Effector memory CD8-positive, alpha-beta T cell (primary cell): Measurements from ENCODE around the gene RIPOR2.
A peak's percentile ranks its signal among the peaks of the same experiment; 100 is the strongest.

Experiments
- ATAC-seq: fragments of 150-1000 bp; cut with Tn5 transposase; replicated peaks from 2 replicates; pipeline ENCODE4 v1.10.0; 2021; ENCODE audit warnings: mild to moderate bottlenecking, moderate library complexity
- DNase-seq, 3 experiments: peaks; one replicate each; pipeline ENCODE4 v3.0.0; 2021
- H3K27ac Mint-ChIP-seq, 2 donors: one replicate each; pipeline ENCODE4 v1.8.0; 2022; ENCODE audit warnings: mild to moderate bottlenecking in 2 of 2, mixed read lengths in 2 of 2, moderate library complexity in 2 of 2
- H3K27me3 Mint-ChIP-seq, 2 donors: one replicate each; pipeline ENCODE4 v1.8.0; 2022; ENCODE audit warnings: mixed read lengths in 2 of 2
- H3K36me3 Mint-ChIP-seq: one replicate; pipeline ENCODE4 v1.8.0; 2022; ENCODE audit warnings: mild to moderate bottlenecking, moderate library complexity, mixed read lengths; ENCODE audit not compliant: insufficient read depth
- H3K4me1 Mint-ChIP-seq, 2 donors: one replicate each; pipeline ENCODE4 v1.8.0; 2022; ENCODE audit warnings: low read depth in 2 of 2, mixed read lengths in 2 of 2
- H3K4me3 Mint-ChIP-seq, 2 donors: one replicate each; pipeline ENCODE4 v1.8.0; 2022; ENCODE audit warnings: mild to moderate bottlenecking in 2 of 2, mixed read lengths in 2 of 2, moderate library complexity in 2 of 2
- H3K9me3 Mint-ChIP-seq, 2 donors: one replicate each; pipeline ENCODE4 v1.8.0; 2022; ENCODE audit warnings: mixed read lengths in 2 of 2
- total RNA-seq, 9 experiments: gene quantifications; one replicate each; lab custom pipeline; 2026; lab: John Stamatoyannopoulos, UW

RIPOR2 gene, protein sequence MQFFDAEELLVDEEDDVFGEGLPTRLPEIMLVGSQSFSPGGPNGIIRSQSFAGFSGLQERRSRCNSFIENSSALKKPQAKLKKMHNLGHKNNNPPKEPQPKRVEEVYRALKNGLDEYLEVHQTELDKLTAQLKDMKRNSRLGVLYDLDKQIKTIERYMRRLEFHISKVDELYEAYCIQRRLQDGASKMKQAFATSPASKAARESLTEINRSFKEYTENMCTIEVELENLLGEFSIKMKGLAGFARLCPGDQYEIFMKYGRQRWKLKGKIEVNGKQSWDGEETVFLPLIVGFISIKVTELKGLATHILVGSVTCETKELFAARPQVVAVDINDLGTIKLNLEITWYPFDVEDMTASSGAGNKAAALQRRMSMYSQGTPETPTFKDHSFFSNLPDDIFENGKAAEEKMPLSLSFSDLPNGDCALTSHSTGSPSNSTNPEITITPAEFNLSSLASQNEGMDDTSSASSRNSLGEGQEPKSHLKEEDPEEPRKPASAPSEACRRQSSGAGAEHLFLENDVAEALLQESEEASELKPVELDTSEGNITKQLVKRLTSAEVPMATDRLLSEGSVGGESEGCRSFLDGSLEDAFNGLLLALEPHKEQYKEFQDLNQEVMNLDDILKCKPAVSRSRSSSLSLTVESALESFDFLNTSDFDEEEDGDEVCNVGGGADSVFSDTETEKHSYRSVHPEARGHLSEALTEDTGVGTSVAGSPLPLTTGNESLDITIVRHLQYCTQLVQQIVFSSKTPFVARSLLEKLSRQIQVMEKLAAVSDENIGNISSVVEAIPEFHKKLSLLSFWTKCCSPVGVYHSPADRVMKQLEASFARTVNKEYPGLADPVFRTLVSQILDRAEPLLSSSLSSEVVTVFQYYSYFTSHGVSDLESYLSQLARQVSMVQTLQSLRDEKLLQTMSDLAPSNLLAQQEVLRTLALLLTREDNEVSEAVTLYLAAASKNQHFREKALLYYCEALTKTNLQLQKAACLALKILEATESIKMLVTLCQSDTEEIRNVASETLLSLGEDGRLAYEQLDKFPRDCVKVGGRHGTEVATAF
- 72.6 to 809 (median 439) reads per million in 9 experiments for total RNA-seq

DNA sequence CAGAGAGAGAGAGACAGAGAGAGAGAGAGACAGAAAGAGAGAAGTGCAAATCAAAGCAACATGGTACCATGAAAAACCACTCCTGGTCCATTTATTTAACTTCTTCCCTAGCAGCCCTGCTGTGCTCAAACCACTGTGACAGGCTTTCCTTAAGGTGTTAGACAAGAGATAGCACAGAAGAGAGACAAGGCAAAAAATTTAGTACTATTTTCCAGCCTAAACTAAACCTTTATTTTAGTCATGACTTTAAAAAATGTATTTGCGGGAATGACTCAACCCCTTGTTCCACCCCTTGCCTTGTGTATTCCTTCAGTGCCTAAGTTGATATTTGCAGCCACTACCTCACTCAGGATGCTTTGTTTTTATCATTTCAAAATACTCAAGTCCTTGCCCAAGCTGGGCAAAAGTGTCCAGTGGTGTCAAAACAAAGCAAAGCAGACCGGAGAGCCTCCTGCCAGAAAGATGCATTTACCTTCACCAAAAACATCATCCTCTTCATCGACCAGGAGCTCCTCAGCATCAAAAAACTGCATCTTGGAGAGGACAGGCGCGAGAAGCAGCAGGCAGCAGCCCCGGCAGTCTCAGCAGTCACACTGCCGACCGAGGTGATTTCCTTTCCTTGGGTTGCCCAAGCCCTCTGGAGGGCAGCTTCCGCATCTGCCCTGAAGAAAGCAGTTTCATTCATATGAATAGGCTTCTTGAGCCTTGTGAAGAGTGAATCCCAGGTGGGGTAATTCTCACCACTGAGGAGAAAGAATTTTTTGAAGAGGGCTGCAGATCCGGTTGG lies at the start of gene RIPOR2:
TSS of gene RIPOR2 (minus strand) at position 595 of the 787 bp plus-strand sequence. CDS start at position 533, 62 bp downstream.
- H3K27me3 Mint-ChIP-seq: no peaks in the 10 kb centered on the region
- H3K9me3 Mint-ChIP-seq: no peaks in the 10 kb centered on the region
- ATAC-seq (peak; percentile 75), DNase-seq (peak; percentile 66 to 67 (median 66))
- peaks cover 45% of the 10 kb centered on the region for H3K36me3 Mint-ChIP-seq
- peaks cover 51 to 74% of the 10 kb centered on the region in 2 donors for H3K4me1 Mint-ChIP-seq
- H3K27ac Mint-ChIP-seq: peak within 1 kb of the TSS; percentile 87 to 97
- peak within 1 kb of the TSS; percentile 99 to 100 for H3K4me3 Mint-ChIP-seq

DNA sequence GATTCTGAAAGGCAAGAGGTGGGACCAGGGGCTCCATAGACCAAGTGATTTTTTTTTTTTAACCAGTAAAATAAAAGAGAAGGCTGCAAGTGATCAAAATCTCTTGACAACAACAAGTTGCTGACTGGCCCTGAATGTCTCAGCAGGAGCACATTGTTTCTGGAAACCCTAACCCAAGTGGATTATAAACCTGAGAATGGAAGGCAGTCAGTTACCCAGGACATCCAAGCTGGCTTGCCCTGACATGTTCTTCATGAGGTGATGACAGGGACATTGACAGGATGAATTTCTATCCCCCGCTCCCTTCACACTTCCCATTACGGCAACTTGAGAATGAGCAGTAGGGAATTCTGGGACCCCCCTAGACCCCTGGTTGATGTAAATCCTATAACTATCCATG lies 49.6 kb upstream of the RIPOR2 start:
- H3K27ac Mint-ChIP-seq: peak overlapping the region in 1 of 2 donors; percentile 22
- no peak for DNase-seq
- H3K4me1 Mint-ChIP-seq: peaks cover 34 to 61% of the 10 kb centered on the region in 2 donors
- no peak overlapping the region for H3K4me3 Mint-ChIP-seq
- ATAC-seq: no peak
- peaks cover 4% of the 10 kb centered on the region for H3K36me3 Mint-ChIP-seq
- peaks cover 0 to 2% of the 10 kb centered on the region in 2 donors for H3K9me3 Mint-ChIP-seq
- no peaks in the 10 kb centered on the region for H3K27me3 Mint-ChIP-seq

- ATAC-seq: no peak
- no peak overlapping the region for H3K4me3 Mint-ChIP-seq
- H3K27me3 Mint-ChIP-seq: no peaks in the 10 kb centered on the region
- peaks cover 37 to 68% of the 10 kb centered on the region in 2 donors for H3K4me1 Mint-ChIP-seq
- peak overlapping the region in 1 of 2 donors; percentile 56 for H3K27ac Mint-ChIP-seq
- DNase-seq: no peak
- peaks cover 0 to 2% of the 10 kb centered on the region in 2 donors for H3K9me3 Mint-ChIP-seq
- peaks cover 4% of the 10 kb centered on the region for H3K36me3 Mint-ChIP-seq
Observed at GRCh38 chr6:24982231-24982630, 46.5 kb upstream of the RIPOR2 start.

- Mint-ChIP-seq H3K4me3 (no peak overlapping the region), H3K4me1 (peaks cover 30 to 60% of the 10 kb centered on the region in 2 donors)
Observed at GRCh38 chr6:24981386-24981760, 45.6 kb upstream of the RIPOR2 start.

DNA sequence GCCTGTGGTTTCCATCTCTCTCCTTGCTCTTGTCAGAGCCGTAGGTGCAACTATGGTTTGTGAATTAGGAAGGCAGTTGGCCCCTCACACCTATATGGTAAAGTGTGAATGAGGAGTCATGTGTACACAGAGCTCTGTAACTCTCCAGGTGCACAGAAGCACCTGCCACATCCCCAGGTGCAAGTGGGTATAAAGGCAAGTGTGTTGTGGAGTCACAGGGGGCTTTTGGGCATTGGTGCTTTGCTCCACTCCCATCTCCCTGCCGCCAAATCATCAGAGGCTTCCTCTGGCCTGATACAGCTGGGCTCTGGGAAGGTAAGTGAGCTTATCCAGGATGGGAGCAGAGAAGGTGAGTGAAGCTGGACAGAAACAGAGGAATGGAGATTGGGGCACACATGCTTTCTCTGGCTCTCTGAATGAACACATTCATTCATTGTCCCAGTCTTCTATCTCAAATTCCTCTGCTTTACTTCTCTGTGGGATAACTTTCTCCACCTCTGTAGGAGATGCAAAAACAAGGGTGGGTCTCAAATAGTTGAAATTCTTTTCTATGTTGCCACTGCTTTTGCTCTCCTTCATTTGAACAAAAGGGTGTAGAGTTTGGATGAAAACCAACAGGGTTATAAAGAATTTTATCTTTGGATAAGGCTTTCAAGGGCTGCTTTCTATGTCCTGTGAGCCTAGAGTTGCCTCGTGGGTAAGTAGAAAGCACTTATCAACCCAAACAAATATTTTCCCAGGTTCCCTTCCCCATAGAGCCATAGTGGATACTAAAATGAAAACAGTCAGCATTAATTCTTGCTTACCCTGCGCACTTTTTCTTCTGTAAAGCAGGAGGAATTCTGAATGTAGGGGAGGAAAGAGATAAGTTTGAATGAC lies 45.0 kb upstream of the RIPOR2 start:
- Mint-ChIP-seq H3K27ac (peak overlapping the region; percentile 71 to 91), H3K4me1 (peaks cover 29 to 54% of the 10 kb centered on the region in 2 donors), H3K9me3 (no peaks in the 10 kb centered on the region), H3K27me3 (no peaks in the 10 kb centered on the region), H3K36me3 (no peaks in the 10 kb centered on the region), H3K4me3 (peak overlapping the region; percentile 31 to 42)
- no peak for DNase-seq
- peak; percentile 66 for ATAC-seq

More at GRCh38 chr6:24981386-24981760, 45.6 kb upstream of the RIPOR2 start:
- H3K27ac Mint-ChIP-seq: peak overlapping the region in 1 of 2 donors; percentile 71
- no peaks in the 10 kb centered on the region for H3K27me3 Mint-ChIP-seq
- peaks cover 0 to under 1% of the 10 kb centered on the region in 2 donors for H3K9me3 Mint-ChIP-seq
- ATAC-seq (no peak), DNase-seq (no peak)
- H3K36me3 Mint-ChIP-seq: peaks cover 1% of the 10 kb centered on the region

- Mint-ChIP-seq H3K36me3 (peaks cover 2% of the 10 kb centered on the region), H3K27ac (no peak overlapping the region), H3K9me3 (no peaks in the 10 kb centered on the region), H3K4me1 (peaks cover 32 to 63% of the 10 kb centered on the region in 2 donors), H3K27me3 (no peaks in the 10 kb centered on the region), H3K4me3 (no peak overlapping the region)
- DNase-seq (no peak), ATAC-seq (no peak)
Observed at GRCh38 chr6:24979176-24979575, 43.4 kb upstream of the RIPOR2 start.

GRCh38 chr6:24974182-24975171 lies 38.7 kb upstream of the RIPOR2 start:
- DNase-seq (peak in 1 of 3 experiments; percentile 9), ATAC-seq (peak; percentile 88)
- peak overlapping the region; percentile 81 to 94 for H3K27ac Mint-ChIP-seq
- H3K36me3 Mint-ChIP-seq: peaks cover 4% of the 10 kb centered on the region
- no peaks in the 10 kb centered on the region for H3K27me3 Mint-ChIP-seq
- H3K4me3 Mint-ChIP-seq: peak overlapping the region; percentile 68 to 69
- peaks cover 48 to 69% of the 10 kb centered on the region in 2 donors for H3K4me1 Mint-ChIP-seq
- H3K9me3 Mint-ChIP-seq: no peaks in the 10 kb centered on the region

- H3K4me1 Mint-ChIP-seq: peaks cover 61 to 70% of the 10 kb centered on the region in 2 donors
Observed at GRCh38 chr6:24972311-24972958, 36.7 kb upstream of the RIPOR2 start.

GRCh38 chr6:24971067-24971466 lies 35.3 kb upstream of the RIPOR2 start:
- no peaks in the 10 kb centered on the region for H3K27me3 Mint-ChIP-seq
- H3K9me3 Mint-ChIP-seq: peaks cover 0 to 2% of the 10 kb centered on the region in 2 donors
- ATAC-seq: no peak

More at GRCh38 chr6:24972311-24972958, 36.7 kb upstream of the RIPOR2 start:
- Mint-ChIP-seq H3K9me3 (no peaks in the 10 kb centered on the region), H3K27me3 (no peaks in the 10 kb centered on the region), H3K27ac (peak overlapping the region; percentile 81 to 94), H3K4me3 (peak overlapping the region in 1 of 2 donors; percentile 68), H3K36me3 (peaks cover 4% of the 10 kb centered on the region)
- ATAC-seq (no peak), DNase-seq (no peak)

GRCh38 chr6:24969343-24969860 lies 33.6 kb upstream of the RIPOR2 start:
- Mint-ChIP-seq H3K4me1 (peaks cover 64 to 74% of the 10 kb centered on the region in 2 donors), H3K27ac (peak overlapping the region; percentile 81 to 94), H3K9me3 (peaks cover 0 to 2% of the 10 kb centered on the region in 2 donors), H3K27me3 (no peaks in the 10 kb centered on the region), H3K36me3 (peaks cover 6% of the 10 kb centered on the region), H3K4me3 (peak overlapping the region; percentile 43 to 48)
- ATAC-seq (no peak), DNase-seq (no peak)

More at GRCh38 chr6:24971067-24971466, 35.3 kb upstream of the RIPOR2 start:
- Mint-ChIP-seq H3K27ac (peak overlapping the region; percentile 81 to 94), H3K4me3 (peak overlapping the region in 1 of 2 donors; percentile 15), H3K4me1 (peaks cover 68 to 80% of the 10 kb centered on the region in 2 donors), H3K36me3 (peaks cover 6% of the 10 kb centered on the region)
- no peak for DNase-seq
